ENCODE data around the gene IGFBP6. TPM values are rescaled to one million over a fixed set of nuclear protein-coding genes. Genes with fewer than 3 reads are reported as not detected.

IGFBP6 gene
- total RNA-seq, 1 donor from 2014 or later = 102 TPM

GRCh38 chr12:53067993-53068770 is 29.3 kb upstream of the IGFBP6 start:
- TF ChIP-seq CTCF (conservative IDR thresholded peaks at IDR 0.05; ENCODE audit: low read depth, low read length) = no peak
- no peak for DNase-seq (ENCODE audit: low read depth)
- H3K4me3 ChIP-seq (ENCODE audit: low read depth, low read length) = no peak overlapping the region

- DNase-seq (ENCODE audit: low read depth) = no peak
- no peak overlapping the region for H3K4me3 ChIP-seq (ENCODE audit: low read depth, low read length)
- no peak for TF ChIP-seq CTCF (conservative IDR thresholded peaks at IDR 0.05; ENCODE audit: low read depth, low read length)
Measured at GRCh38 chr12:53068811-53069585, 28.5 kb upstream of the IGFBP6 start.

- TF ChIP-seq CTCF (conservative IDR thresholded peaks at IDR 0.05; ENCODE audit: low read depth, low read length) = no peak
- no peak for DNase-seq (ENCODE audit: low read depth)
- no peak overlapping the region for H3K4me3 ChIP-seq (ENCODE audit: low read depth, low read length)
Measured at GRCh38 chr12:53069621-53070410, 27.7 kb upstream of the IGFBP6 start.

GRCh38 chr12:53070877-53071492 is 26.5 kb upstream of the IGFBP6 start:
- DNase-seq (ENCODE audit: low read depth) = no peak
- no peak for TF ChIP-seq CTCF (conservative IDR thresholded peaks at IDR 0.05; ENCODE audit: low read depth, low read length)
- no peak overlapping the region for H3K4me3 ChIP-seq (ENCODE audit: low read depth, low read length)

- H3K4me3 ChIP-seq (ENCODE audit: low read depth, low read length) = no peak overlapping the region
- no peak for TF ChIP-seq CTCF (conservative IDR thresholded peaks at IDR 0.05; ENCODE audit: low read depth, low read length)
- no peak for DNase-seq (ENCODE audit: low read depth)
Measured at GRCh38 chr12:53071591-53072551, 25.6 kb upstream of the IGFBP6 start.

All from epithelial cell of proximal tubule (primary cell).